ENCODE data around the gene SELL. TPM values are rescaled to one million over a fixed set of nuclear protein-coding genes. Genes with fewer than 3 reads are reported as not detected.

The SELL gene
- total RNA-seq, 1 experiment from 2014 or later, result not detected

DNA sequence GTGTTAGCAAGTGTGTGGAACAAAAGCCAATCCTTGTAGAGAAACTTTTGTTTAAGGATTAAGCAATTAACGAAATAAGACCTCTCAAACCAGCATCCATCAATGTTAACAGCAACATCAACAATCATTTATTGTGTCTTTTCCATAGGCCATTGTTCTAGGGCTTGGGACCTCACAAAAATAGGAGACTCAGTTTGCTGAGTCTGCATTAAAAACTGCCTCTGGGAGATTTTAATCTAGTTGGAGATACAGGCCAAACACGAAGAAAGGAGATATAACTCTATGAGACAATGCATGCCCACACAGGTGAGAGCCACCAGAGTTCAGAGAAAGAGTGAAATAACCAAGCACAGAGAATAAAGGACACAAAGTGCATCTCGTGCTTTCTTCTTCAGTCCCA lies 67.1 kb downstream of the SELL start:
- Histone ChIP-seq H3K9me3 (ENCODE audit: low read depth, low read length, poor library complexity, severe bottlenecking) (no peaks in the 10 kb centered on the region), H3K27ac (ENCODE audit: low read depth, low read length, poor library complexity, severe bottlenecking) (no peak overlapping the region), H3K36me3 (ENCODE audit: insufficient read depth, low read length, poor library complexity, severe bottlenecking) (no peaks in the 10 kb centered on the region), H3K4me3 (ENCODE audit: low read depth, low read length, poor library complexity, severe bottlenecking) (no peak overlapping the region), H3K27me3 (replicated peaks; ENCODE audit: insufficient read depth, low read depth, low read length, poor library complexity) (peaks cover 15% of the 10 kb centered on the region), H3K4me1 (ENCODE audit: insufficient read depth, low read length, poor library complexity, severe bottlenecking) (no peaks in the 10 kb centered on the region)
- no peak for DNase-seq (ENCODE audit: low spot score)
- ChIA-PET POLR2A (ENCODE audit: low non-redundant PET) (no interaction called here), CTCF (no interaction called here)
- intact Hi-C loops (cut with micrococcal nuclease; ENCODE audit: unreplicated experiment), result no loop called here
- BruUV-seq (replicated peaks), result no TSS peak
- TF ChIP-seq, protein P1, sequence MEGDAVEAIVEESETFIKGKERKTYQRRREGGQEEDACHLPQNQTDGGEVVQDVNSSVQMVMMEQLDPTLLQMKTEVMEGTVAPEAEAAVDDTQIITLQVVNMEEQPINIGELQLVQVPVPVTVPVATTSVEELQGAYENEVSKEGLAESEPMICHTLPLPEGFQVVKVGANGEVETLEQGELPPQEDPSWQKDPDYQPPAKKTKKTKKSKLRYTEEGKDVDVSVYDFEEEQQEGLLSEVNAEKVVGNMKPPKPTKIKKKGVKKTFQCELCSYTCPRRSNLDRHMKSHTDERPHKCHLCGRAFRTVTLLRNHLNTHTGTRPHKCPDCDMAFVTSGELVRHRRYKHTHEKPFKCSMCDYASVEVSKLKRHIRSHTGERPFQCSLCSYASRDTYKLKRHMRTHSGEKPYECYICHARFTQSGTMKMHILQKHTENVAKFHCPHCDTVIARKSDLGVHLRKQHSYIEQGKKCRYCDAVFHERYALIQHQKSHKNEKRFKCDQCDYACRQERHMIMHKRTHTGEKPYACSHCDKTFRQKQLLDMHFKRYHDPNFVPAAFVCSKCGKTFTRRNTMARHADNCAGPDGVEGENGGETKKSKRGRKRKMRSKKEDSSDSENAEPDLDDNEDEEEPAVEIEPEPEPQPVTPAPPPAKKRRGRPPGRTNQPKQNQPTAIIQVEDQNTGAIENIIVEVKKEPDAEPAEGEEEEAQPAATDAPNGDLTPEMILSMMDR (conservative IDR thresholded peaks at IDR 0.05; ENCODE audit: low read depth, low read length), result no peak
- TF ChIP-seq EZH2 (IDR thresholded peaks at IDR 0.05; ENCODE audit: borderline replicate concordance, low read depth, low read length, poor library complexity, severe bottlenecking), result no peak

Other genes with a start within 250 kb of the SELL start
- 9.9 TPM in 2 replicates for gene SLC19A2, start 225.7 kb downstream of the SELL start, total RNA-seq (2021)
- gene F5, start 125.1 kb downstream of the SELL start, total RNA-seq (2021), result not detected in 2 replicates
- not detected in 2 replicates for gene SELP, start 81.5 kb downstream of the SELL start, total RNA-seq (2021)
- not detected in 2 replicates for gene SELE, start 22.5 kb upstream of the SELL start, total RNA-seq (2021)
- 5.4 and 6.3 TPM in 2 replicates for gene METTL18, start 83.3 kb upstream of the SELL start, total RNA-seq (2021)
- gene SCYL3, start 182.3 kb upstream of the SELL start, total RNA-seq (2021), result 5.0 and 5.3 TPM in 2 replicates